HFF-Myc (cell line): ENCODE data around the gene MYO16.
A peak's percentile ranks its signal among the peaks of the same experiment; 100 is the strongest.

Experiments used
- DNase-seq: peaks from one replicate; pipeline ENCODE4 v3.0.0-alpha.2; 2011; ENCODE audit warnings: low read depth; ENCODE audit errors: extremely low read depth
- H3K4me3 ChIP-seq: replicated peaks from 2 replicates; pipeline ENCODE4 v1.5.1; 2011; ENCODE audit warnings: low read depth, mild to moderate bottlenecking, control low read depth, low read length
- TF ChIP-seq, protein P1 (sequence below): IDR thresholded peaks from 2 replicates; pipeline ENCODE4 v1.5.1; 2012; ENCODE audit warnings: mild to moderate bottlenecking, low read depth, low read length, control low read depth; ENCODE audit errors: missing control alignments

The MYO16 gene

DNA sequence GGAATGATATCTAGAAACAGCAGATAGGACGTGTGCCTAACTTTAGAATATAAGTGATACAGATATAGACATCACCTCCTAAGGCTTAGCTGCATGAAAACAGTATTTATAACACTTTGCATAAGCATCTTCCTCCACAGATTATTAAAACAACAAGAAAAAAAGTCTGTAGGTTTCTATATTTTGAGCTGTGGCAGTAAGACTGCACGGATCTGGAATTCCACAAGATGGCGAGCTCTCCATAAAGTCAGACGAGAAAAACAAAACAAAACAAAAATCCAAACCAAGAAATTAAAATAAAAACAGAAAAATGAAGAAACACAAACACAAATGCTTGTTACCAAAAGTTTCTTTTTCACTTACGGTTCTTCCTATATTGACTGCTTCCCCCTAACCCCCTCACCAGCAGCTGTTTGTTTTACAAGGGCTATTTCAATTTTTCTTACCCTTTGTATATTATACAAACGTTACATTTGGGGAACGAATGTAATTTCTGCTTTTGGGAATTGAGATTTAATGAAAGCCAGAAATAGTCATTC, 285.8 kb downstream of the MYO16 start:
- peak; percentile 17 for DNase-seq
- TF ChIP-seq, protein P1, sequence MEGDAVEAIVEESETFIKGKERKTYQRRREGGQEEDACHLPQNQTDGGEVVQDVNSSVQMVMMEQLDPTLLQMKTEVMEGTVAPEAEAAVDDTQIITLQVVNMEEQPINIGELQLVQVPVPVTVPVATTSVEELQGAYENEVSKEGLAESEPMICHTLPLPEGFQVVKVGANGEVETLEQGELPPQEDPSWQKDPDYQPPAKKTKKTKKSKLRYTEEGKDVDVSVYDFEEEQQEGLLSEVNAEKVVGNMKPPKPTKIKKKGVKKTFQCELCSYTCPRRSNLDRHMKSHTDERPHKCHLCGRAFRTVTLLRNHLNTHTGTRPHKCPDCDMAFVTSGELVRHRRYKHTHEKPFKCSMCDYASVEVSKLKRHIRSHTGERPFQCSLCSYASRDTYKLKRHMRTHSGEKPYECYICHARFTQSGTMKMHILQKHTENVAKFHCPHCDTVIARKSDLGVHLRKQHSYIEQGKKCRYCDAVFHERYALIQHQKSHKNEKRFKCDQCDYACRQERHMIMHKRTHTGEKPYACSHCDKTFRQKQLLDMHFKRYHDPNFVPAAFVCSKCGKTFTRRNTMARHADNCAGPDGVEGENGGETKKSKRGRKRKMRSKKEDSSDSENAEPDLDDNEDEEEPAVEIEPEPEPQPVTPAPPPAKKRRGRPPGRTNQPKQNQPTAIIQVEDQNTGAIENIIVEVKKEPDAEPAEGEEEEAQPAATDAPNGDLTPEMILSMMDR: peak; percentile 63

DNA sequence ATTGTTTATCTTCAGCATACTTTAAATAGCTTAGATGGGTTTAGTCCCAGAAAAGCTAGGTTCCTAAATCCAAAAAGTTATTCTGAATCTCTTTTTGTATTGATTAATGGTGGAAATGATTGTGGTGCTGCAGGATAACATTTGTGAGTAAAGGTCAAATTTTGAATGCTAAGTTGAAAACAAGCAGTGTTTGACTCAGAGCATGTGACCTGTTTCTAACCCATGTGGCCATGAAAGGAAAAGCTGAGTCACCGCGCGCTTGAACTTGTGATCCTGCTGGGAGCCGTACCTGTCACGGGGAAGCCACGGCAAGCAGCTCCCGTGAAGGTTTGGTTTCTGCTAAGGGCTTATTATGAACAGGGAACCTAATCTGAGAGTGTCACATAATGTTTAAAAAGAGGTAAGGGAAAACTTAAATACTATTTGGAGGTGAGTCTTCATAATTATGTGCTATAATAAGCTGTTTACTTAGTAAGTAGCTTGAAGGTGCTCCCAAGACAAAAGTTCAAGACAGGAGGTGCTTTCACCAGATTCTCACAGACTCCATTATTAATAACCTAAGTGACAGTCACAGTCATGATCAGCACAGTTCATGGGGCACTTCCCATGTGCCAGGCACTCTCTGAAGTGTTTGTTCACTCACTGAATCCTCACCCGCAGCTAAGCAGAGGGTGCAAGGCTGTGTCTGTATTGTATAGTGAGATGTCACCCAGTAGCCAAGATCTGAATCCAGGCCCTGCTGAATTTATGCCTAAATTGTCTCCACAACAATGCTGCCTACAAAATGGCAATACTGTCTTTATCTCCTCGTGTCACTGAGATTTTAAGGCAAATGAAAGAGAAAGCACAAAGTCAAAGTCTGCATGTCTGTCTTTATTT, 286.5 kb downstream of the MYO16 start:
- H3K4me3 ChIP-seq: no peak overlapping the region
- DNase-seq: peak; percentile 84
- TF ChIP-seq, protein P1: no peak

More for the DNA sequence above, 285.8 kb downstream of the MYO16 start:
- H3K4me3 ChIP-seq: no peak overlapping the region

- DNase-seq: peak; percentile 25
- TF ChIP-seq, protein P1: no peak
- H3K4me3 ChIP-seq: no peak overlapping the region
Measured at GRCh38 chr13:108917581-108917980, 288.2 kb downstream of the MYO16 start.

- no peak for DNase-seq
- H3K4me3 ChIP-seq: no peak overlapping the region
- TF ChIP-seq, protein P1: no peak
Measured at GRCh38 chr13:108919036-108919907, 289.9 kb downstream of the MYO16 start.

GRCh38 chr13:108920137-108920536, 290.7 kb downstream of the MYO16 start:
- TF ChIP-seq, protein P1: no peak
- no peak overlapping the region for H3K4me3 ChIP-seq
- no peak for DNase-seq

DNA sequence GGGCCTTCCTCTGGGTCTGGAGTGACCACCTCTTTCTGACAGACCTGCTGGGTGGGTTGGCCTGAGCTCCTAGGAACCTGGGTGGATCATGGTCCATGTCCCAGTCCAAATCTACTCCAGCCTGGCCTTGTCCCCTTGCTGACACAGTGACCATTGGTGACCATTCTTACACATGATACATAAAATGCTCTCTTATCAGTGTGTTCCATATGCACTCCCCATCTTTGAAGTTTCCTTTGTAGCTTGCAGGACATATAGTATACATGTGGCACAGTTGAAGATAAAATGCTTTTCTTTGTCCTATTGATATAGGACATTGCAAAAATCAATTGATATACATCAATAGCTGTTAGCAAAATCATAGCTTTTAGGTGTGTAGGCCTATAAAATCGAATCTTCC, 291.8 kb downstream of the MYO16 start:
- DNase-seq: no peak
- no peak overlapping the region for H3K4me3 ChIP-seq
- TF ChIP-seq, protein P1: no peak
